NK-92 treated with Interleukin-12 subunit alpha and Interleukin-12 subunit beta, amount 100 ng/mL, for 24 hours (cell line): ENCODE data around the gene C16orf90.
"Not testable (repeated sequence)": the region's sequence is repeated elsewhere in the genome, so short reads cannot be mapped to it uniquely, and the experiment has no call there.

Experiments
- DNase-seq: peaks from one replicate; lab custom pipeline; 2025; lab: John Stamatoyannopoulos, UW

The C16orf90 gene

DNA sequence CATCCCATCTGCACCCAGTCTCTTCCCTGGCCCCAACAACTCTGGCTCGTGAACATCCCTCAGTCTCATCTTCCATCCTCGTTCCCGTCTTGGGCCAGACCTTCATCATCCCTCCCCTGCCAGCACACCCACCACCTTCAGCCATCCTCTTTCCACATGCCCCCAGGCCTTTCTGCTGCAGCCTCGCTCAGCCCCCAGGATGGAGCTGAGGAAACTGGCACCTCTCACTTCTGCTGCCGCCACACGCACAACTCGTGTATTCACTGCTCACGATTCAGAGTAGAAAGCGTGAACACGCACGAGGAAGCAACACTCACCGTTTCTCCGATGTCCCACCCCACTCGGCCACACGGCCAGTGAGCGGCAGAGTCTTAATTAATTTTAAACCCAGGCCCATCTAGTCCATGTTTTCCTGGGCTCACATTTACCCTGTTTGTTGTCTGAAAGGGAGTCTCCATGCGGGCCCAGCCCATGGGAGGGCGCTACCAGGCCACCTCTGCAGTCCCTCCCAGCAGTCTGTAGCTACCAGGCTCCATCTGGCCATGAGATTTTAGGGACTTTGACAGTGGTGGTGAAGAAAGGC is 12.5 kb downstream of the C16orf90 start:
- no peak for DNase-seq

DNA sequence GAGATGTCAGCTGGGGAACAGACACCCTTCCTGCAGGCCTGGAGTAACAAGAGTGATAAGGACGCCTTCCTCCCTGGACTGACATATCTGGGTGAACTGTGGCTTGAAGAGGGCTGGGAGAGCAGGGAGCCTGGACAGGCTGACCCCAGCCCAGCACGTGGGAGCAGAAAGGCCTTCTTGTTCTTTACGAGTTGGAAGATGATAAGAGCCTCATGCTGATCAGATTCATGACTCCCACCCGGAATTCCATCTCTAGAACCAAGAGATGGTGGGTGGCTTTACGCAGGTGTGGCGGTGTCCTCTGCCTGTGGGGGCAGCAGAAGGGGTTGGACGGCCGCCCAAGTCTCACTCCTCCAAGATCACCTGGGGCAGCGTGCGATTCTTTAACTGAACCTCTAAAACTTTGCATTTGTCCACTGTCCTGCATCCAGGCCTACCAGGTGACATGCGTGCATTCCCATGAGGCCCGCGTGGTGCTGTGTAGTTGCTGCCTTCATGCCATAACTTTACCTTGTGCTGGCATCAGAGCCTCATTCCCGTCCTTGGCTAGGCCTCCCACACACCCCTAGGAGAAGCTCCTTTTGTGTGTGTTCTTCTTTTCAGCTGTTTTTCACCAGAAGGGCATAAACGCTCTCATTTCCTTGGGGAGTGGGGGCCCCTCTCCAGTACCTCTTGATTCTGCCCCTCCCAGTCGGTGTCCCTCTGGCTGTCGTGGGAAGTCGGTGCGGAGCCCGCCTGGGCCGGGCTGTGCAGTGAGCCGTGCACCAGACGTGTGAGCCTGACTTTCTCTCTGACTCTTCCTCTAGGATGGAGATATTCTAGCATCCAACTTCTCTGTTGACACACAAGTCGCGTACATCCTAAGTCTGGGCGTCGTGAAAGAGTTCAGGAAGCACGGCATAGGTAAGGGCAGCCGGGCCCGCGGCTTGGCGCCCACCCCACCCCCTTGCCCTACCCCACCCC is 13.3 kb downstream of the C16orf90 start:
- DNase-seq: no peak

DNA sequence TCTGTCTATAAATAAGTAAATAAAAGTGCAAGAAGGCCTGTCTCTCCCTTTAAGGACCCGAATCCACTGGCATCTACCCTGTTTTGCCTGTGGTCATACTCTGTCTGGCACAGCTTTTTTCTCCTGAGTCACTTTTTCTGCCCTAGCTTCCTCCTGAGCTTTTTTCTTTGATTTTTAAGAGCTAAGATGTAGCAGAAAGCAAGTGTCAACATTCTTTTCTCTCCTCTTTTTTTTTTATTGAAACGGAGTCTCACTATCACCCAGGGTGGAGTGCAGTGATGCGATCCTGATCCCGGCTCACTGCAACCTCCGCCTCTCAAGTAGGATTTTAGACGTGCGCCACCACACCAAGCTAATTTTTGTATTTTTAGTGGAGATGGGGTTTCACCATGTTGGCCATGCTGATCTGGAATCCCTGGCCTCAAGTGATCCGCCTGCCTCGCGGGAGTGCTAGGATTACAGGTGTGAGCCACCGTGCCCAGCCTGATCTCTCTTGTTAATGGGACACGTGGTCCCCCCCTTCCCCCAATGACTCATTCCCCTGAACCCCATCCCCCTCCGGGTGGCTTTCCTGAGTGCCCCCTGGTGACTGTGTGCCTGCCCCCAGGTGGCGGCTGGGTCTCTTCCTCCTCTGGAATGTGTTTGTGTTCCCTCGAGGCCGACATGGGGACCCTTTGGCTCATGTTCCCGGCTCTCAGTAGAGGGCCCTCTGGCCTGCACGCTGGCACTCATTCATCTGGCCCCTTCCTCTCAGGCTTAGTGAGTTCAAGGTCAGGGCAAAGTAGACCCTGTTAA is 14.2 kb downstream of the C16orf90 start:
- DNase-seq: no peak

DNA sequence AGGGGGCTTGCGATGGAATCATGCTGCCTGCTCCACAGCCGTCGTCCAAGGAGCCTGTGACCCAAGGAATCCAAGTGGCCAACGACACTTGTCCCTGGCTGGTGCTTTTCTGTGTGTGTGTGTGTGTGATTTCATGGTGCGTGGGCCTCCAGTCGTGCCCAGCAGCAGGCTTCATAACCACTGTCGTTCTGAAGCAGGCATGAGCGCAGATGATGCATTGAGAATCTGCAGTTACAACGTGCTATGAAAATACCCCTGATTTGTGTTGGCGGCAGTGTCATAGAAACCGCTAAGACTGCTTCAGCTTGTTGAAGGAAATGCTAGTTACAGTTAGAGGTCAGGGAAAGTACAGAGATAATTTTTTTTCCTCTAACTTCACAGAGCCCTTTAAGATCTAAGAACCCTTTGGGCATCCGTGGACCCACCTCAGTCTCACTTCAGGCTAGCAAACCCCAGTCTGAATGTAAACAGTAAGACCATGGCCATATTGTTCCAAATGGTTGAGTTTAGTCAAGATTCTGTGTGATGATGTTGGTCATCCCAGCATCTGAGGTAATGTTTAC is 15.6 kb downstream of the C16orf90 start:
- no peak for DNase-seq

DNA sequence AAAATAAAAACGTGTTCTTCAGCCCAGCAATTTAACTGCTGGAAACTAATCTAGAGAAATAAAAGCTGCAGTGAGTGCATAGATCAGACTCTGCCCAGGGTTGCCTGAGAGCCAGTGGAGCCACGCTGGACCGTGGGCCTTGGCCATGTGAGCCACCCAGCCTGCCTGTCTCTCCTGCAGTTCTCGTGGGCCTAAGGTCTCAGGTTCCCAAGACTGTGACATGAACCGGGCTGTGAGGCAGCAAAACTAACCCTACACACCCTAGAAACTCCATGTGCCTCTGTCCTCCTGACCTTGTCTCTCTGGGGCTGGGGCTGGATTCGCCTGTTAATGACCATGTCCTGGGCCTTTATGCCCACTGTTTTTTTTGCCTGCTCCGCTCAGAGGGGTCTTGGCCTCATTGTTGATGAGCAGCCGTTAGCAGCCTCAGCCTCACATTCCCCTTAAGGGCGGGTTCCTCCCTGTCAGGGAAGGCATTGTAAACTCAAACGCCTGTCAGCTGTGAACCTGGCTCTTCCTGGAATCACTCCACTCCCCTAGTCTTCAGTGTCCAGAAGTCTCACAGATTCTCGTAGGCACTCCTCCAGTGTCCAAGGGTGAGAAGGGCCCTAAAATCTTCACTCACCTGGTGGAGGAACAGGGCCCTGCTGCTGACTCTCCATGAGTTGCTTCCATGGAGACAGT is 16.9 kb downstream of the C16orf90 start:
- no peak for DNase-seq

GRCh38 chr16:3476409-3476808 is 18.9 kb downstream of the C16orf90 start:
- no peak for DNase-seq

DNA sequence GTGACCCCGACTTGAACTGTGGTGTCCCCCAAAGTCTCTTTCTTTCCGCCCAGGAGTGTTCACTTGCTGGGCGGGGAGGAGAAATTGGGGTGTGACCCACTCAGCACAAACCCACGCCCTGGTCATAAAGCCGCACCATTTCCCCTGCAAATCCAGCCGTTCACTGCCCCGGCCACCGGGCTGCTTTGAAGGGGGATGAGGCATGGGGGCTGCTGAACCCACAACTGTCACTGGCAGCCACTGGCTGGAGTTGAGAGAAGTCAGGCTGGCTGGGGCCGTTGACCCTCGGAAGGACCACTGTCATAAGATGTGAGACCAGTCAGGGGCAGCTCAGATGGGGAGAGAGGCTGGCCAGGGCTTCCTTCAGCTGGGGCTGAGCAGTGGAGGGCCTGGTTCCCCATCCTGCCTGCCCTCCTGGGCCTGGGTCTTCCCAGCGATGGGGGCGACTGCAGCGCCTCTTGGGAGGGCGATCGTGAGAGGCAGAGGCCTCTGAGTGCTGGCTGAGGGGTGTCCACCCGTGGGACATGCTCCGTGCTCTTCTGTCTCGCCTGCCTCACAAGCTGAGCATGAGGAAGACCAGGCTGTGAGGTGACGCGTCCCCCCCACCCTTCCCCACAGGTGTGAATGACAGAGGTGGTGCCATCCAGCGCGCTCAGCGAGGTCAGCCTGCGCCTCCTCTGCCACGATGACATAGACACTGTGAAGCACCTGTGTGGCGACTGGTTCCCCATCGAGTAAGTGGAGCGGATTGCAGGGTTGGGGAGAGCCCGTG is 19.5 kb downstream of the C16orf90 start:
- no peak for DNase-seq

- DNase-seq: not testable (repeated sequence)
Measured at GRCh38 chr16:3474870-3475269, 20.4 kb downstream of the C16orf90 start.

DNA sequence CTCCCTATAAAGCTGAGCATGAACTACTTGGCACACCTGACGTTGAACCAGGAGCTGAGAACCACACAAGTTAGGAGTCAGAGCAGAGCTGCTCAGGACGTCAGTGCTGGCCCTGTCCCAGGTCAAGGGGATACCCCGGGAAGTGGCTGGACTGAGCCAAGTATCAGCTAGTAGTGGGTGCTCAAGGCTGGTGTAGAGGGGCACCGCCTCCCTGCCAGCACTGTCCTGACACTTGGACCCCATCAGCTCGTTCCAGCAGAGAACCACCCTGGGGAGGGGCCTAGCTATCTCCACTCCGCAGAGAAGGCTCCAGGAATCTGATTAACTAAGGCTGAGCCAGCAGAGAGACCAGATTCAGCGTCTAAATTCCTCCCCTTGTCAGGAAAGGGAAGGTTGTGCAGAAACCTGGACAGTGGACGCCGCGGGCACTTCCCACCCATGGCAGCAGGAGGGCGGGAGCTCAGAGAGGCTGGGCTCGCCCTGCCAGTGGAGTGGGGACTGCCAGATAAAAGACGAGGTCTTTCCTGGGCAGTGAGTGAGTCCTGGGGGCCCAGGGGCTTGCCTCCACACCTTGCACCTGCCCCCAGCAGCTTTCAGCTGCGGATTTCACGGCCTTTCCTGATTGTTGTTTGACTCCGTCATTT is 21.0 kb downstream of the C16orf90 start:
- no peak for DNase-seq

- DNase-seq: not testable (repeated sequence)
Measured at GRCh38 chr16:3473596-3473943, 21.7 kb downstream of the C16orf90 start.

DNA sequence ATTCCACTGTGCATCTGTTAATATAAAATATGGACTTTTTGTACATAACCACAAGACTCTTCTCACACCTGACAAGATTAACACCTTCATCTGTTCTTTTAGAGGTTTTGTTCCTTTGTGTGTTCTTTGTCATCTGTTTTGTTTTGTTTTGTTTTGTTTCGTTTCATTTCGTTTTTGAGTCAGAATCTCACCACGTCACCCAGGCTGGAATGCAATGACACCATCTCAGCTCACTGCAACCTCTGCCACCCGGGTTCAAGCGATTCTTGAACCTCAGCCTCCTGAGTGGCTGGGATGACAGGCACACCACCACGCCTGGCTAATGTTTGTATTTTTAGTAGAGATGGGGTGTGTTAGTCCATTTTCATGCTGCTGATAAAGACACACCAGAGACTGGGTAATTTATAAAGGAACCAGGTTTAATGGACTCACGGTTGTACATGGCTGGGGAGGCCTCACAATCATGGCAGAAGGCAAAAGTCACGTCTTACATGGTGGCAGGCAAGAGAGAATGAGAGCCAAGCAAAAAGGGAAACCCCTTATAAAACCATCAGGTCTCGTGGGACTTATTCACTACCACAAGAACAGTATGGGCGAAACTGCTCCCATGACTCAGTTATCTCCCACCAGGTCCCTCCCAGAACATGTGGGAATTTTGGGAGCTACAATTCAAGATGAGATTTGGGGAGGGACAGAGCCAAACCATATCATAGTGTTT is 22.3 kb downstream of the C16orf90 start:
- DNase-seq: no peak

GRCh38 chr16:3471518-3472176 is 23.6 kb downstream of the C16orf90 start:
- DNase-seq: no peak

GRCh38 chr16:3470723-3471122 is 24.6 kb downstream of the C16orf90 start:
- no peak for DNase-seq

DNA sequence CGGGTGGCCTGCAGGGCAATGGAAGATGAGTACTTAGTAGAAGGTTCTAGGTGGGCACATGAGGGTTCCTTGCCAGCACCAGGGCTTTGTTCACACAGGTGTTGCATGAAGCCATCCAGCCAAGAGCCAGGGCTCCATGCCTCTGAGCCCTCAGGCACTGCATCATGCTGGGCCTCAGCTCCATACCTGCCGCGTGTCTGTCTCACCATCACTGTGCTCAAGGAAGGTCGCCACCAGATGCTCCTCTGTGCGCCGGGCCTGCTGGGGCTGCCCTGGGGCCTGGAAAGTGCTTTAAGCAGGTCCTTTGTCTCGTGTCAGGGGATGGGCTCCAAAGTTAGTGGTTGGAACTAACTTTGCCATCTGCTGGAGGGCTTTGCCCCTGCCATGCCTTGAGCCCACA is 25.6 kb downstream of the C16orf90 start:
- DNase-seq: no peak

- no peak for DNase-seq
Measured at GRCh38 chr16:3468501-3468900, 26.8 kb downstream of the C16orf90 start.

- DNase-seq: no peak
Measured at GRCh38 chr16:3467921-3468320, 27.4 kb downstream of the C16orf90 start.

DNA sequence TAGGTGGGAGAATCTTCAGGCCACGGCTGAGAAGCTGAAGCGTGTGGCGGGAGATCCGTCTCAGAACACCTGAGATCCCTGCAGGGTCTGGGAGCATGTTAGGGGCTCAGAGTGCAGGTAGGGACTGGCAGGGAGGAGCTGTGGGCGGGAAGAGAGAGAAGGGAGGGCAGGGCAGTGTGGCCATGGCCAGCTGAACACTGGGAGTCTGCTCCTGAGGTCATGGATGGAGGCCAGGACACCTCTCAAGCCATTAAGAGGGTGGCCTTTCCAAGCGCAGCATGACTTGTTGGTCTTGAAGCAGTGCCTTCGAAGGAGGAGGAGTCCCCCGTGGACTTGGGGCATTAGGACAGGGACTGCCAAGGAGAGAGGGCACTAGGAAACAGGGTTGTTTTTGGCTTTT is 28.1 kb downstream of the C16orf90 start:
- DNase-seq: no peak

- no peak for DNase-seq
Measured at GRCh38 chr16:3465911-3466584, 29.2 kb downstream of the C16orf90 start.

GRCh38 chr16:3465301-3465700 is 30.0 kb downstream of the C16orf90 start:
- DNase-seq: no peak
